ENCODE results near the gene MOK.

GRCh38 chr14:102234331-102235264, 70.4 kb downstream of the MOK start:
- TF ChIP-seq CTCF (IDR thresholded peaks at IDR 0.05; ENCODE audit: insufficient read depth, low read length, poor library complexity, severe bottlenecking) (no peak), EZH2phosphoT487 (conservative IDR thresholded peaks at IDR 0.05; ENCODE audit: low read length) (no peak)

Data from SU-DHL-6 (cell line).